HG02571 (cell line): ENCODE results near the gene KCNB1.
"Not testable (repeated sequence)": the region's sequence is repeated elsewhere in the genome, so short reads cannot be mapped to it uniquely, and the experiment has no call there.

Experiments used
- ATAC-seq: cut with Tn5 transposase; IDR thresholded peaks from one replicate; pipeline ENCODE4 v1.9.1; 2021; ENCODE audit warnings: mild to moderate bottlenecking, moderate library complexity; ENCODE audit not compliant: unreplicated experiment

Gene KCNB1

DNA sequence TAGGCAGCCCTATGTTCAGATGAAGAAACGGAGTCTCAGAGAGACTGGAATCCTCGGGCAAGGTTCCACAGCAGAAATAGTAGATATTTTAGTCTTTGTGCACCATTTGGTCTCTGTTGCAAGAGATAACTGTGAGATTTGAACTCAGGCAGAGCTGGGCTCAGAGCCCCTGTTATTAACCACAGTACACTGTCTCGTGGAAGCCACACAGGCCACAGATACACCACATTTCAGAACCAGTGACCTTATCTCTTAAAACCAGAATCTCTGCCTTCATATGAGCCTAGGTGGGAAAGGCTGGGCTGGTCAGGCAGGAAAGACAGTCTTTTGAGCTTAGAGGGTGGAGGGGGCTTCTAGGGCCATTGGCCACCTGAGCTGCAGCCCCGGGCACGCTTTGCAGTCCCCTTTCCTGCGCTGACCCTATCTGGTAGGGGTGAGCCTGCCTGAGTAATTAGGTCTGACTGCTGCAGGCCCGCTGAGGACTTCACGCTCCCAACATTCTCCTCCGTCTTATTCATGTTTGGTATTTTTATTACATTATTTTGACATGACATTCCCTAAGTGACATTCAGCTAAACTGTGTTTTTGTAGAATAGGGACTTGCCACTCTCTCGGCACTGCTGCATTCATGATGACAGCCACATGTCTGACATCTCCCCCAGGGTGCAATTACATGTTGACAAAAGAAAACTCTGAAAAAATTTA is 71.1 kb downstream of the KCNB1 start:
- no peak for ATAC-seq

DNA sequence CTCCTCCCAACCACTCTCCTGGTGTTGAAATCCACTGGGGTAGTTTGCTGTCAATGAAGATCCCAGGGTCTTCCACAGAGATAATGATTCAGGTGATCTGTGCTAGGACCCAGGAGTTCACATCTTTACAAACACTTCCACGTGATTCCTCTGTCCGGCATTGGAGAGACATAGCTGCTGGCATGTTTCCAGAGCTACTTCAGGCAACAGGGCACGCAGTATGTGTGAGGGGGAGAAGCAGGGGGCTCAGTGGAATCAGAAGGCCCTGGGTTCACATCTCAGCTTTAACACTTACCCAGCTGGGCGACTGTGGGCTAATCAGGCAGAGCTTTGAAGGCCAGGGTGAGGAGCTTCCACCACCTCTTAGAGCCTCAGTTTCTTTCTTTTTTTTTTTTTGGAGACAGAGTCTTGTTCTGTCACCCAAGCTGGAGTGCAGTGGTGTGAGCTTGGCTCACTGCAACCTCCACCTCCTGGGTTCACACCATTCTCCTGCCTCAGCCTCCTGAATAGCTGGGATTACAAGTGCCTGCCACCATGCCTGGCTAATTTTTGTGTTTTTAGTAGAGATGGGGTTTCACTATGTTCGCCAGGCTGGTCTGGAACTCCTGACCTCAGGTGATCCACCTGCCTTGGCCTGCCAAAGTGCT is 72.4 kb downstream of the KCNB1 start:
- ATAC-seq, result not testable (repeated sequence)

DNA sequence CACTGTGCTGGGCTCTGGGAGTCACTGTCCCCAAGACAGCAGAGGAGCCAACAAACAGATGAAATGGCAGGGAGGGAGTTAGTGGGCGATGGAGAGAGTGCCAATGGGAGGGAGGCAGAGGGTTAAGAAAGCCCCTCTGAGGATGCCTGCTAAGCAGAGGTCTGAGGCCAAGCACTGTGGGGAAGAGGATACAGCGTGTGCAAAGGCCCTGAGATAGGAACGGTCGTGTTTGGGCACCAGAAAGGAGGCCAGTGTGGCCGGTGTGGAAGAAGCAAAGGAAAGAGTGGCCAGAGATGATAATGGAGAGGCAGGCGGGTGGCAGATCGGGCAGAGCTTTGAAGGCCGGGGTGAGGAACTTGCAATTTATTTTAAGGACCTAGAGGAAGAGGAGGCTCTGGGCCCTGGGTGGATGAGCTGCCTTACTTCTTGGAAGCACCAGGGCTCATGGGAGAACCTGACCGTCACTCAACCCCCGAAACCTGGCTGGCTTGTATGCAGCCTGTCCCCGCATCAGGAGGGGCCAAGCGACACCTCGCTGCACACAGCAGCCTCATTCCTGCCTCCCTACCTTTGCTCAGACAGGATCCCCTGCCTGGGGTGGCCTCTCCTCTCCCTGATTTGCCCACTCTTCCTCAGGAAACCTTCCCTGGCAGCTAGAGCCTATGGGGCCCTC is 73.0 kb downstream of the KCNB1 start:
- ATAC-seq, result no peak

GRCh38 chr20:49408509-49409104 is 73.9 kb downstream of the KCNB1 start:
- no peak for ATAC-seq

- ATAC-seq, result no peak
These were observed 75.8 kb downstream of the KCNB1 start for GRCh38 chr20:49406666-49407065.

DNA sequence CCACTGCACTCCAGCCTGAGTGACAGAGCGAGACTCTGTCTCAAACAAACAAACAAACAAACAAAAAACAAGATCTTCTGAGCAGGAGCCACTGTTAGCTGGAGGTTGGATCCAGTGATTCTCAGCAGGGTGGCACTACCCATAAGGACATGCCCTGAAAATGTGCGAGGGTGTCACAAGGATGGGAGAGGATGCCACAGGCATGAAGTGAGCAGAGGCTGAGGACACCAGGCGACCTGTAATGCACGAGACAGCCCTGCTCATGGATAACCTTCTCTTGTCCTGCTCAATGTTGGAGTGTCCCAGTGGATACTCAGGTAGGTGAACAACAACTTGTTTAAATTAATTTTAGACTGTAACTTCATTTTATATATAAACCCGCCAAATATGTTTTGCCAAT is 76.8 kb downstream of the KCNB1 start:
- no peak for ATAC-seq

GRCh38 chr20:49405062-49405683 is 77.3 kb downstream of the KCNB1 start:
- no peak for ATAC-seq

DNA sequence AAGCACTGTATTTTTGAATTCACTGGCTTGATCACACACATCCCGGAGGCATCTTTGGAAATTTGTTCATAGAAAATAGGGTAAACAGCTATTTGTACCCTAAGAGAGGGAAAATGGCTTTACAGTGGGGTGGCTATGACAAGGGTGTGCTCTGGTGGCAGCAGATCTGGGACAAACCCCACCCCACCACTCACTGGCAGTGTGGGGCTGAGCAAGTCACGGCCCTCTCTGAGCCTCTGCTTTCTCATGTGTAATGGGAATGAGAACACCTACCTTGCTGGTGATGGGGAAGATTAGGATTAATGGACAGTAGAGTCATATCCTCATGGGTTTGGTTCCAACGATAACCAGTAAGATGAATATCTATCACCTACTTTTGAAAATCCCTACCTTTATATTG is 78.0 kb downstream of the KCNB1 start:
- ATAC-seq, result no peak

- no peak for ATAC-seq
These were observed 78.6 kb downstream of the KCNB1 start for GRCh38 chr20:49403911-49404310.

DNA sequence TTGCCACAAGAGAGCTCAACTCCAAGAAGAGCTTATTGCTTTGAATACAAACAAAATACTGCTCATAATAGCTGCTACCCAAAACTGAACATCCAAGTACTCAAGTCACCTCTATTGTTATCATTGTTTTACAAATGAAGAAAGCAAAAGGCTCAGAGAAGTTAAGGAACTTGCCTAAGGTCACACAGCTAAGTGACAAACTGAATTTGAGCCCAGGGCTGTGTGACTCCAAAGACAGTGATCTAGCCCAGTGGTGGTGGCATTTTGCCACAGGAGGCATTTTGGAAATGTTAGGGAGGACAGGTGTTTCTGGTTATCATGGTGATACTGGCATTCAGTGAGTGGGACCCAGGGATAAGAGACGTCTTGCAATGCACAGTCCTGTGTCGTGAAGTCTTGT is 79.5 kb downstream of the KCNB1 start:
- no peak for ATAC-seq

DNA sequence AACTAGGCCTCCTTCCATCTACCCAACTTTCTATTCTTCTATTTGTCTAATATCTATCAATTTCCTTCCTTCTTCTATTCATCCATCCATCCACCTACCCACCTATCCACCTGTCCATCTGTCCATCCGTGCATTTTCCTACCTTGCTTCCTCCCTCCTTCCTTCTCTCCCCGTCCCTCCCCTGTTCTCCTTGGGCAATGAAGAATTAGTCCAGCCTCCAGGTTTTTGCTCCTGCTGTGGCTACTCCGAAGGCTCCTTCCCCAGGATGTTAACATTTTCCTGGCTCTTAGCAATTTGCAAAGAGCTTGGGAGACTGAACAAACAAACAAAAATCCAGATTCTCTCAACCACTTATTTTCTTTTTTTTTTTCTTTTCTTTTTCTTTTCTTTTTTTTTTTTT is 81.6 kb downstream of the KCNB1 start:
- no peak for ATAC-seq

DNA sequence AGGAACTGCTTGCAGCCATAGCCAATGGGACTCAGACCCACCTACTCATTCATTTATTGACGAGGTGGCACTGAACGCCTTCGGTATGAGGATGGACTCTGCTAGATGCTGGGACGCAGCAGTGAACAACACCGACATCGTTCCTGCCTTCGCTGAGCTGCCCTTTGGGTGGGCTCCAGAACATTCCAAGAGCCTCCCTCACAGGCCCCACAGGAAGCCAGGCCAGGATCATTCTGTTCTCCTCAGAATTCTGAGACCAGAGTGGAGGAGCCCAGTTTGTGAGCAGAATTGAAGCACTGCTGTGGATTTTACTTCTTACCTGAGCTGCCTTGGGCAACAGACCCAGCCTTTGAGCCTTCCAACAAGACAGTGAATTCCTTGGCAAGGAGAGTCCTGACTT is 82.1 kb downstream of the KCNB1 start:
- no peak for ATAC-seq

DNA sequence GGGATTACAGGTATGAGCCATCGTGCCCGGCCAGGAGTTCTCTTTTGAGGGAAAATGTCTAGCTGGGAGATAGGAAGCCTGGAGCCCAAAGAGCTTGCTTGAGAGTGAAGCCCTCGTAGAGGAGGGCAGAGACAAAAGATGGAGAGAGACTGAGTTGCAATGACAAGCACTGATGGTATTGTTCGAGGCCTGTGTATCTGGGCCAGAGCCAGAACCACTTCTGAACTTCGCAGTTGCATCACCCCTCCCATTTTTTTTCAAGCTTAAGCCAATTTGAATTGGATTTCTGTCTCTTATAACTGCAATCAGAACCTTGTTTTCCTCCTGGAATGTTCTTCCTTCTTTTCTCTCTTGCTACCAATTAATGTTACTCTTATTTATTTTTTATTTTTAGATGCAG is 83.1 kb downstream of the KCNB1 start:
- no peak for ATAC-seq

- ATAC-seq, result no peak
These were observed 83.9 kb downstream of the KCNB1 start for GRCh38 chr20:49398401-49399144.

- ATAC-seq, result no peak
These were observed 84.9 kb downstream of the KCNB1 start for GRCh38 chr20:49397525-49397924.

GRCh38 chr20:49396230-49396629 is 86.2 kb downstream of the KCNB1 start:
- no peak for ATAC-seq

DNA sequence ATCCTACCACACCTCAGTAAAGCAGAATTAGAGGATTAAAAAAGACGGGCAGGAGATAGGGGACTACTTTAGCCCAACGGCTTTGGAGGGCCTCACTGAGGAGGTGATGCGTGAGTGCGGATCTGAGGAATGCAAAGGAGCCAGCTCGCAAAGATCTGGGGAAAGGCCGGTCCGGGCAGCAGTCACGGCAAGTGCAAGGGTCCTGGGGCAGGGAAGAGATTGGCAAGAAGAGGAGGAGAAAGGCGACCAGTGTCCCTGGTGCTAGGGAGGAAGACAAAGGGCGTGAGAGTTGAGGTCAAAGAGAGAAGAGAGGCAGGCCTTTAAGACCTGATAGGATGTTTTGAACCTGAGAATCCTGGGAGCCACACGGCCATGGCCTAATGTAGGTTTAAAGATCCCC is 86.8 kb downstream of the KCNB1 start:
- ATAC-seq, result no peak

GRCh38 chr20:49395183-49395582 is 87.3 kb downstream of the KCNB1 start:
- no peak for ATAC-seq

DNA sequence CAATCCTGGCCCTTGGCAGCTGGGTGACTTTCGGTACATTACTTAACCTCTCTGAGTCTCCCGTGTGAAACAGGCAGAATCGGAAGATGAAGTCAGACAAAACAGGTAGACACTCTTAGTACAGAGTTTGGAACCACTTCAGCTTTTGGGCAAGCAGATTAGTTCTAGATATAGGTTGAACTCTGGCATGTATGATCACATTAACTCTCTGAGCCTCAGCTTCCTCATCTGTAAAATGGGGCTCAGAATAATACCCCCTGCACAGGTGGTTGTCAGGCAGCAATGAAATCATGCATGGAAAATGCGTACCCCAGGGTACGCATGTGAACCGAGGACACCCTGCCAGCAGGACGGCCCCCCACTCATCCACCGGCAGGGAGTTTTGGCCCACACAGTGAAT is 87.7 kb downstream of the KCNB1 start:
- ATAC-seq, result no peak

GRCh38 chr20:49394264-49394663 is 88.2 kb downstream of the KCNB1 start:
- no peak for ATAC-seq

GRCh38 chr20:49393803-49394202 is 88.7 kb downstream of the KCNB1 start:
- no peak for ATAC-seq
